Stimulated activated CD4-positive, alpha-beta T cell treated with anti-CD3 and anti-CD28 coated beads, TNF-alpha, amount 100 ng/mL, for 4 hours (primary cell): ENCODE results near the gene EVI2B.
"Not testable (repeated sequence)": the region's sequence is repeated elsewhere in the genome, so short reads cannot be mapped to it uniquely, and the experiment has no call there.

Source experiments
- DNase-seq, 3 experiments: peaks; one replicate each; pipeline ENCODE4 v3.0.0-alpha.2; 2020; ENCODE audit warnings: low read depth in 3 of 3

The EVI2B gene, protein sequence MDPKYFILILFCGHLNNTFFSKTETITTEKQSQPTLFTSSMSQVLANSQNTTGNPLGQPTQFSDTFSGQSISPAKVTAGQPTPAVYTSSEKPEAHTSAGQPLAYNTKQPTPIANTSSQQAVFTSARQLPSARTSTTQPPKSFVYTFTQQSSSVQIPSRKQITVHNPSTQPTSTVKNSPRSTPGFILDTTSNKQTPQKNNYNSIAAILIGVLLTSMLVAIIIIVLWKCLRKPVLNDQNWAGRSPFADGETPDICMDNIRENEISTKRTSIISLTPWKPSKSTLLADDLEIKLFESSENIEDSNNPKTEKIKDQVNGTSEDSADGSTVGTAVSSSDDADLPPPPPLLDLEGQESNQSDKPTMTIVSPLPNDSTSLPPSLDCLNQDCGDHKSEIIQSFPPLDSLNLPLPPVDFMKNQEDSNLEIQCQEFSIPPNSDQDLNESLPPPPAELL

GRCh38 chr17:31313982-31314781 lies at the start of gene EVI2B:
Gene EVI2B (minus strand): TSS chr17:31314054. CDS start chr17:31305609, 8,445 bp downstream.
- DNase-seq: no peak

GRCh38 chr17:31357839-31358394 lies 44.1 kb upstream of the EVI2B start:
- no peak for DNase-seq

GRCh38 chr17:31357091-31357490 lies 43.2 kb upstream of the EVI2B start:
- no peak for DNase-seq

DNA sequence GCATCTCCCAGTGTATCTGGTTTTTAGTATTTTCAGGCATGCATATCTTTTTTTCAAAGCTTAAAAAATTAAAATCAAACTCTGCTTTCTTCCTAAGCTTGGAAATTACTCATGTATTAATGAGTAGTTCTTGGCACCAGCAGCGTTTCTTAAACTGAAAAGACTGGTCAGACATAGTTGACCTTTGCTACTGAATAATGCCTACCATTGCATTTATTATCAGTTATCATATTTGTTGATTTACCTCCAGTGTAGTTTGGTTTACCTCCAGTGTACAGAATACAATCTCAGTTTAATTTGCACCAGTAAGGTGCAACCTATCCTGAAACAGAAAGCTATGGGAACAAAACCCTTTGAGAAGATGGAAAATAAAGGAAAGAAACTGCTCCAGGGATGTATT lies 42.1 kb upstream of the EVI2B start:
- DNase-seq: no peak

- DNase-seq: no peak
Observed at GRCh38 chr17:31349454-31349853, 35.6 kb upstream of the EVI2B start.

DNA sequence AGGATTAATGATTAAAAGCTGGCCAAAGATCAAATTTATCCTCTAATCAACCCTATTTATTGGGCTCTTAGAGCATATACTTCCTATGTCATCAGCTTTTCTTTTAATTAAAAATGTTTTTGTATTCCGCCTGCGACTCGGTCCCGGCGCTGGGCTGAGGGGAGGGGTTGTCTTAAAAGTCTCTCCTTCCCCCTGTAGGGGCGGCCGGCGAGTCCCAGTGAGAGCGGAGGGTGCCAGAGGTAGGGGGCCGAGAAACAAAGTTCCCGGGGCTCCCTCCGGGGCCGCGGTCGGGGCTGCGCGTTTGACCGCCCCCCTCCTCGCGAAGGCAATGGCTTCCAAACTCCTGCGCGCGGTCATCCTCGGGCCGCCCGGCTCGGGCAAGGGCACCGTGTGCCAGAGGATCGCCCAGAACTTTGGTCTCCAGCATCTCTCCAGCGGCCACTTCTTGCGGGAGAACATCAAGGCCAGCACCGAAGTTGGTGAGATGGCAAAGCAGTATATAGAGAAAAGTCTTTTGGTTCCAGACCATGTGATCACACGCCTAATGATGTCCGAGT lies 31.4 kb upstream of the EVI2B start:
- DNase-seq: not testable (repeated sequence)

DNA sequence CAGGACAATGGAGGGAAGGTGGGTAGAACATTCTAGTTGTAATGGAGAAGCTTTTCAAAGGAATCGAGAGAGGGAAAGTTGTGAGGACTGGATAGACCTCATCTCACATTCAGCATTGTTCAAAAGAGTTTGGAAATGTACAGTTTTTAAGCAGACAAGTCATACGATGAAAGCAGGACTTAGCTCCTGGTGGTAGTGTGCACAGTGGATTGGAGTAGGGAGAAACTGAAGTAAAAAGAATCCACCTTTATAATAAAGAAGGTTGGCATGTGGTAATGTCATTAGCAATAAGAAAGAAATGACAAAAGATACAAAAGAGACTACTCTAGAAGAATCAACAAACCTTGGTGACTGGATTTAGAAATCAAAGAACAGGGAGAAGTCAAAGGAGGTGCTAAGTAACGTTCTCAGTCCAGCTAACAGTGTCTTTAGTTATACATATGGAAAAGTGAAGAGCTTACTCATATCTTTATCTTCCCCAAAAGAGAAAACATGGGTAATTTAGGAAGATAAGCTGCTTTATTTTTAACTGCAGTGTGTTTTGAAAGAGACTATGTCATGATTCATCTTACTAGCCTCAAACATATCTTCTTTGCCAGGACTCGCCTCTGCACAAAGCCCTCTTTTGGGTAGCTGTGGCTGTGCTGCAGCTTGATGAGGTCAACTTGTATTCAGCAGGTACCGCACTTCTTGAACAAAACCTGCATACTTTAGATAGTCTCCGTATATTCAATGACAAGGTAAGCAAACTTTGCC lies 26.2 kb upstream of the EVI2B start:
- no peak for DNase-seq

GRCh38 chr17:31329221-31329620 lies 15.4 kb upstream of the EVI2B start:
- DNase-seq: no peak

- no peak for DNase-seq
Observed at GRCh38 chr17:31328160-31328535, 14.3 kb upstream of the EVI2B start.

- DNase-seq: no peak
Observed at GRCh38 chr17:31327534-31328159, 13.8 kb upstream of the EVI2B start.

GRCh38 chr17:31323551-31323950 lies 9.7 kb upstream of the EVI2B start:
- DNase-seq: no peak

DNA sequence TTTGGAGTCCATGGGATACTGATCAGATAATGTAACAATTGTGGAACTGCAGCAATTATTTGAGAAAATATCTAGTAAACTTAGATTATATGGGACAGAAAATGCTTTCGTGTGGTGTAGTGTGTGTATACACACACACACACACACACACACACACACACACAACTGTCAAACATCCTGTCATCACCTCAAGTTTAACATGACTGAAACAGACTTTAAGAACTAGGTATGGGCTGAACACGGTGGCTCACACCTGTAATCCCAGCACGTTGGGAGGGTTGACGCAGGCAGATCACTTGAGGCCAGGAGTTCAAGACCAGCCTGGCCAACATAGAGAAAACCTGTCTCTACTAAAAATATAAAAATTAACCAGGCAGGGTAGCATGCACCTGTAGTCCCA lies 8.1 kb upstream of the EVI2B start:
- no peak for DNase-seq

GRCh38 chr17:31321481-31321880 lies 7.6 kb upstream of the EVI2B start, which contains the start of gene EVI2A:
Gene EVI2A (minus strand): TSS chr17:31321622. CDS start chr17:31319013, 2,609 bp downstream.
- DNase-seq: peak in 2 of 3 experiments; percentile 57 to 74

DNA sequence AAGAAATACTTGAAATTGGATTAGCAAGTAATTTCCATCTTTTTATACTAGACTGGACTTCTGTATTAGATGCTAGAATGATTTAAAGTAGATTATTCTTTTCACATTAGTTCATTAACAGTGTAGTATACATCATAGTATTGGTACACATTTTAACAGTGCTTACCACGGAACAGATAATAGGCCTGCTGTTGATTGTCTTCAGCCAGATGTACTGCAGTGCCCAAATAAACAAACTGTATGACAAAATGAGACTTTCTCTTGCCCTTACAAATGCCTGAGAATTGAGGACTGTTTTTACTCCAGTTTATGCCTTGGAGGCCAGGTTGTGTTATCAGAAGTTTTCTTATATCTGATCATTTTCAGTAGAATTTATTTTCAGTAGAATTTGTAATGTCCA lies 6.9 kb upstream of the EVI2B start:
- no peak for DNase-seq

DNA sequence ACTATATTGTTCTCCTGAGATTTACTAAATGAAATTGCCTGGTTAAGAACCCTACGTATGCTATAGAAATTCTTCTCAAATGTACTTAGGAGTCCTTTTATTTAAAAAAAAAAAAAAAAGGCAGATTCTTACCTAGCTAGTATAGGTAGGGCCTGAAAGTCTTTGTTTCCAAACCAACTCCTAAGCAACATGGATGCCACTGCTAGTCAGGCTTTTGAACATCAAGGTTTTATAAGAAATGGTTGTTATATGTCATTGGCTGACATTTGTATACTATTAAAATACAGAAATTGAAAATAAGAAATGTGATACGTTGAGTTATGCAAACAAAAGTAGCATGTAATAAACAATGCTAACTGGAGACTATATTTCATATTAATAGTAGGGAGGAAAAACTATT lies 6.4 kb upstream of the EVI2B start:
- DNase-seq: no peak

GRCh38 chr17:31318851-31319661 lies 5.2 kb upstream of the EVI2B start:
- DNase-seq: no peak

- DNase-seq: peak in 1 of 3 experiments; percentile 22
Observed at GRCh38 chr17:31318298-31318801, 4.5 kb upstream of the EVI2B start.

DNA sequence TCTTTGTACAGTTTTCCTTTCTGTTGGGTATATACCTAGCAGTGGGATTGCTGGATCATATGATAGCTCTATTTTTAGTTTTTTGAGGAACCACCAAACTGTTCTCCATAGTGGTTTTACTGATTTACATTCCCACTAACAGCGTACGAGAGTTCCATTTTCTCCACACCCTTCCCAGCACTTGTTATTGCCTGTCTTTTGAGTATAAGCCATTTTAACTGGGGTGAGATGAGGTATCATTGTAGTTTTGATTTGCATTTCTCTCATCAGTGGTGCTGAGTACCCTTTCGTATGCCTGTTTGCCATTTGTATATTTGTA lies 887 bp upstream of the EVI2B start:
- DNase-seq: no peak

DNA sequence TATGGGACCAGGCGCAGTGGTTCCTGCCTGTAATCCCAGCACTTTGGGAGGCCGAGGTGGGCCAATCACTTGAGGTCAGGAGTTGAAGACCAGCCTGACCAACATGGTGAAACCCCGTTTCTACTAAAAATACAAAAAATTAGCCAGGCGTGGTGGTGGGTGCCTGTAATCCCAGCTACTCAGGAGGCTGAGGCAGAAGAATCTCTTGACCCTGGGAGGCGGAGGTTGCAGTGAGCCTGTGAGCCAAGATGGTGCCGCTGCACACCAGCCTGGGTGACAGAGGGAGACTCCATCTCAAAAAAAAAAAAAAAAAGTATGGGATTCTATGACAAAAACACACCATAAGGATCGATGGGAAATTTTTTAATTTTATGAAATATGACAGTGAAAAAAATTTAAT lies 1.6 kb downstream of the EVI2B start:
- DNase-seq: not testable (repeated sequence)

GRCh38 chr17:31311526-31311925 lies 2.3 kb downstream of the EVI2B start:
- DNase-seq: no peak
